Measurements from ENCODE around the gene MANEAL.

DNA sequence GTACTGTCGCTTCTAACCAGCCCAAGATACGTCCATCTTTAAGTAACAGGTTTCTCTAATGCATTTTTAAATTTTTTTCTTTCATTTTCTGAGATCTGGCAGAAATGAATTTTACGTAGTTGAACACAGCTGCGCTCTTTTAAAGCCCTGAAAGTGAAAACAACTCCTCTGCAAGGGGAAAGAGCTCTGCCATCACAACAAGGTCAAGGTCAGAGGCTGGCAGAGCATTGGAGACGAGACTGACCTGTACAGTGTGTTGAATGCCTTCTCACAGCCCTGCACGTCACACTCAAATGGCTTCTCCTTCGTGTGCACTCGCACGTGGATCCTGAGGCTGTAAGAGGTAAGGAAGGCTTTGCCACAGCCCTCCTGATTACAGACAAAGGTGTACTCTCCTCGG, 46.0 kb downstream of the MANEAL start:
- no peak for TF ChIP-seq EZH2 (IDR thresholded peaks at IDR 0.05; ENCODE audit: insufficient read depth, low read length)
- TF ChIP-seq, protein P1, sequence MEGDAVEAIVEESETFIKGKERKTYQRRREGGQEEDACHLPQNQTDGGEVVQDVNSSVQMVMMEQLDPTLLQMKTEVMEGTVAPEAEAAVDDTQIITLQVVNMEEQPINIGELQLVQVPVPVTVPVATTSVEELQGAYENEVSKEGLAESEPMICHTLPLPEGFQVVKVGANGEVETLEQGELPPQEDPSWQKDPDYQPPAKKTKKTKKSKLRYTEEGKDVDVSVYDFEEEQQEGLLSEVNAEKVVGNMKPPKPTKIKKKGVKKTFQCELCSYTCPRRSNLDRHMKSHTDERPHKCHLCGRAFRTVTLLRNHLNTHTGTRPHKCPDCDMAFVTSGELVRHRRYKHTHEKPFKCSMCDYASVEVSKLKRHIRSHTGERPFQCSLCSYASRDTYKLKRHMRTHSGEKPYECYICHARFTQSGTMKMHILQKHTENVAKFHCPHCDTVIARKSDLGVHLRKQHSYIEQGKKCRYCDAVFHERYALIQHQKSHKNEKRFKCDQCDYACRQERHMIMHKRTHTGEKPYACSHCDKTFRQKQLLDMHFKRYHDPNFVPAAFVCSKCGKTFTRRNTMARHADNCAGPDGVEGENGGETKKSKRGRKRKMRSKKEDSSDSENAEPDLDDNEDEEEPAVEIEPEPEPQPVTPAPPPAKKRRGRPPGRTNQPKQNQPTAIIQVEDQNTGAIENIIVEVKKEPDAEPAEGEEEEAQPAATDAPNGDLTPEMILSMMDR (IDR thresholded peaks at IDR 0.05; ENCODE audit: insufficient read depth, low read depth, low read length), result no peak

All from astrocyte (in vitro differentiated cells and primary cell).